ENCODE measurements around the gene GOLGA2. TPM values are rescaled to one million over a fixed set of nuclear protein-coding genes. Genes with fewer than 3 reads are reported as not detected.

GOLGA2 gene
- total RNA-seq, 2 donors from 2014 or later, result 85.6 to 113 TPM

GRCh38 chr9:128222026-128222425 lies 53.8 kb downstream of the GOLGA2 start:
- intact Hi-C loops (cut with DNase I), result no loop called here

GRCh38 chr9:128219831-128220230 lies 56.0 kb downstream of the GOLGA2 start:
- intact Hi-C loops (cut with DNase I), result no loop called here
- ATAC-seq (no peak), DNase-seq (no peak)

More at GRCh38 chr9:128222026-128222425, 53.8 kb downstream of the GOLGA2 start:
- ATAC-seq (no peak), DNase-seq (no peak)

GRCh38 chr9:128218518-128219389 lies 57.1 kb downstream of the GOLGA2 start:
- peak; percentile 94 for DNase-seq
- peak; percentile 92 to 93 for ATAC-seq
- intact Hi-C loops (cut with DNase I), result no loop called here

- intact Hi-C loops (cut with DNase I), result no loop called here
- ATAC-seq (no peak), DNase-seq (no peak)
These were observed 57.7 kb downstream of the GOLGA2 start for GRCh38 chr9:128218172-128218517.

GRCh38 chr9:128216781-128217553 lies 58.8 kb downstream of the GOLGA2 start:
- intact Hi-C loops (cut with DNase I), result no loop called here
- ATAC-seq (no peak), DNase-seq (no peak)

- intact Hi-C loops (cut with DNase I), result no loop called here
- DNase-seq, result no peak
- ATAC-seq, result peak; percentile 31 to 65
These were observed 60.1 kb downstream of the GOLGA2 start for GRCh38 chr9:128215491-128216409.

- intact Hi-C loops (cut with DNase I), result no loop called here
- ATAC-seq (no peak), DNase-seq (no peak)
These were observed 61.0 kb downstream of the GOLGA2 start for GRCh38 chr9:128214571-128215490.

- DNase-seq, result no peak
- no peak for ATAC-seq
- intact Hi-C loops (cut with DNase I), result no loop called here
These were observed 61.9 kb downstream of the GOLGA2 start for GRCh38 chr9:128213746-128214497.

- intact Hi-C loops (cut with DNase I), result no loop called here
- DNase-seq (no peak), ATAC-seq (no peak)
These were observed 63.9 kb downstream of the GOLGA2 start for GRCh38 chr9:128211981-128212281.

GRCh38 chr9:128211186-128211980 lies 64.4 kb downstream of the GOLGA2 start:
- intact Hi-C loops (cut with DNase I), result no loop called here
- DNase-seq (no peak), ATAC-seq (no peak)

GRCh38 chr9:128208946-128209669 lies 66.7 kb downstream of the GOLGA2 start:
- ATAC-seq (no peak), DNase-seq (no peak)
- intact Hi-C loops (cut with DNase I), result no loop called here

GRCh38 chr9:128208386-128208785 lies 67.4 kb downstream of the GOLGA2 start:
- no peak for ATAC-seq
- intact Hi-C loops (cut with DNase I), result no loop called here
- DNase-seq, result no peak

- intact Hi-C loops (cut with DNase I), result no loop called here
- no peak for ATAC-seq
- DNase-seq, result no peak
These were observed 68.6 kb downstream of the GOLGA2 start for GRCh38 chr9:128206916-128207910.

GRCh38 chr9:128206484-128206883 lies 69.3 kb downstream of the GOLGA2 start:
- no peak for ATAC-seq
- intact Hi-C loops (cut with DNase I), result no loop called here
- no peak for DNase-seq

Data from left cardiac atrium (tissue), 4 donors.